ENCODE results near the gene PRSS12.
A peak's percentile ranks its signal among the peaks of the same experiment; 100 is the strongest.
"Not testable (repeated sequence)": the region's sequence is repeated elsewhere in the genome, so short reads cannot be mapped to it uniquely, and the experiment has no call there.

Gene PRSS12

GRCh38 chr4:118277243-118277642, 75.6 kb downstream of the PRSS12 start:
- DNase-seq, result no peak

GRCh38 chr4:118276580-118276979, 76.2 kb downstream of the PRSS12 start:
- DNase-seq, result no peak

GRCh38 chr4:118273642-118274041, 79.2 kb downstream of the PRSS12 start:
- DNase-seq, result no peak

GRCh38 chr4:118271788-118272187, 81.0 kb downstream of the PRSS12 start:
- DNase-seq, result no peak

GRCh38 chr4:118270492-118270891, 82.3 kb downstream of the PRSS12 start:
- DNase-seq, result peak in 3 of 6 experiments; percentile 17 to 43 (median 42)

GRCh38 chr4:118268780-118269179, 84.0 kb downstream of the PRSS12 start:
- DNase-seq, result no peak

GRCh38 chr4:118266145-118266496, 86.7 kb downstream of the PRSS12 start:
- not testable (repeated sequence) for DNase-seq

- peak in 5 of 6 experiments; percentile 4 to 41 (median 13) for DNase-seq
Measured at GRCh38 chr4:118265312-118266144, 87.3 kb downstream of the PRSS12 start.

- no peak for DNase-seq
Measured at GRCh38 chr4:118264096-118264495, 88.7 kb downstream of the PRSS12 start.

GRCh38 chr4:118260309-118260708, 92.5 kb downstream of the PRSS12 start:
- no peak for DNase-seq

- DNase-seq, result no peak
Measured at GRCh38 chr4:118259111-118259510, 93.7 kb downstream of the PRSS12 start.

GRCh38 chr4:118254368-118254767, 98.4 kb downstream of the PRSS12 start:
- no peak for DNase-seq

- DNase-seq, result no peak
Measured at GRCh38 chr4:118249890-118250289, 102.9 kb downstream of the PRSS12 start.

- DNase-seq, result no peak
Measured at GRCh38 chr4:118237531-118237930, 115.3 kb downstream of the PRSS12 start.

GRCh38 chr4:118235566-118236120, 117.2 kb downstream of the PRSS12 start:
- no peak for DNase-seq
